EH (cell line): ENCODE results near the gene SLAIN1.
A peak's percentile ranks its signal among the peaks of the same experiment; 100 is the strongest.

Source experiments
- DNase-seq: peaks from one replicate; pipeline ENCODE4 v3.0.0-alpha.2; 2015; ENCODE audit warnings: low read depth

The SLAIN1 gene

GRCh38 chr13:77751513-77752456 lies 54.3 kb downstream of the SLAIN1 start:
- peak; percentile 37 for DNase-seq

- DNase-seq: no peak
These were observed 55.1 kb downstream of the SLAIN1 start for GRCh38 chr13:77752512-77753069.

- no peak for DNase-seq
These were observed 63.4 kb downstream of the SLAIN1 start for GRCh38 chr13:77760893-77761292.

- DNase-seq: no peak
These were observed 69.9 kb downstream of the SLAIN1 start for GRCh38 chr13:77767413-77767812.

- DNase-seq: no peak
These were observed 76.7 kb downstream of the SLAIN1 start for GRCh38 chr13:77774181-77774580.

- DNase-seq: no peak
These were observed 79.2 kb downstream of the SLAIN1 start for GRCh38 chr13:77776704-77777103.

GRCh38 chr13:77779552-77780272 lies 82.2 kb downstream of the SLAIN1 start:
- DNase-seq: peak; percentile 53

- DNase-seq: no peak
These were observed 84.3 kb downstream of the SLAIN1 start for GRCh38 chr13:77781808-77782207.

GRCh38 chr13:77784515-77784914 lies 87.0 kb downstream of the SLAIN1 start:
- DNase-seq: no peak

GRCh38 chr13:77786695-77787287 lies 89.3 kb downstream of the SLAIN1 start:
- no peak for DNase-seq

- DNase-seq: no peak
These were observed 91.9 kb downstream of the SLAIN1 start for GRCh38 chr13:77789376-77789775.

GRCh38 chr13:77800219-77800618 lies 102.7 kb downstream of the SLAIN1 start:
- peak; percentile 3 for DNase-seq

GRCh38 chr13:77806518-77806917 lies 109.0 kb downstream of the SLAIN1 start:
- no peak for DNase-seq

- DNase-seq: no peak
These were observed 110.1 kb downstream of the SLAIN1 start for GRCh38 chr13:77807431-77808135.

- peak; percentile 29 for DNase-seq
These were observed 112.9 kb downstream of the SLAIN1 start for GRCh38 chr13:77810430-77810829.

- no peak for DNase-seq
These were observed 113.4 kb downstream of the SLAIN1 start for GRCh38 chr13:77810878-77811277.

GRCh38 chr13:77811381-77811780 lies 113.9 kb downstream of the SLAIN1 start:
- DNase-seq: no peak

- no peak for DNase-seq
These were observed 114.5 kb downstream of the SLAIN1 start for GRCh38 chr13:77811981-77812380.
